ENCODE results near the gene PDE1C.

The PDE1C gene

GRCh38 chr7:31788445-31788844, 281.8 kb downstream of the PDE1C start:
- ATAC-seq (ENCODE audit: low read depth) (no peak), DNase-seq (ENCODE audit: low spot score) (no peak)
- no peak overlapping the region for H3K27ac ChIP-seq (ENCODE audit: poor library complexity, severe bottlenecking)
- no peak overlapping the region for H3K4me3 ChIP-seq (ENCODE audit: severe bottlenecking)
- H3K4me1 ChIP-seq (ENCODE audit: insufficient read depth, poor library complexity, severe bottlenecking): no peaks in the 10 kb centered on the region
- H3K9me3 ChIP-seq (ENCODE audit: severe bottlenecking): no peaks in the 10 kb centered on the region
- H3K27me3 ChIP-seq (ENCODE audit: insufficient read depth, poor library complexity, severe bottlenecking): no peaks in the 10 kb centered on the region
- TF ChIP-seq CTCF (IDR thresholded peaks at IDR 0.05; ENCODE audit: poor library complexity, severe bottlenecking): no peak
- H3K36me3 ChIP-seq (ENCODE audit: low read depth): no peaks in the 10 kb centered on the region

- Histone ChIP-seq H3K4me3 (ENCODE audit: severe bottlenecking) (no peak overlapping the region), H3K36me3 (ENCODE audit: low read depth) (no peaks in the 10 kb centered on the region), H3K9me3 (ENCODE audit: severe bottlenecking) (no peaks in the 10 kb centered on the region), H3K4me1 (ENCODE audit: insufficient read depth, poor library complexity, severe bottlenecking) (no peaks in the 10 kb centered on the region), H3K27me3 (ENCODE audit: insufficient read depth, poor library complexity, severe bottlenecking) (no peaks in the 10 kb centered on the region), H3K27ac (ENCODE audit: poor library complexity, severe bottlenecking) (no peak overlapping the region)
- DNase-seq (ENCODE audit: low spot score): no peak
- no peak for ATAC-seq (ENCODE audit: low read depth)
- no peak for TF ChIP-seq CTCF (IDR thresholded peaks at IDR 0.05; ENCODE audit: poor library complexity, severe bottlenecking)
Measured at GRCh38 chr7:31786326-31786725, 283.9 kb downstream of the PDE1C start.

- no peaks in the 10 kb centered on the region for H3K27me3 ChIP-seq (ENCODE audit: insufficient read depth, poor library complexity, severe bottlenecking)
- no peak for TF ChIP-seq CTCF (IDR thresholded peaks at IDR 0.05; ENCODE audit: poor library complexity, severe bottlenecking)
- DNase-seq (ENCODE audit: low spot score) (no peak), ATAC-seq (ENCODE audit: low read depth) (no peak)
- H3K9me3 ChIP-seq (ENCODE audit: severe bottlenecking): no peaks in the 10 kb centered on the region
- no peaks in the 10 kb centered on the region for H3K36me3 ChIP-seq (ENCODE audit: low read depth)
- no peak overlapping the region for H3K27ac ChIP-seq (ENCODE audit: poor library complexity, severe bottlenecking)
- H3K4me1 ChIP-seq (ENCODE audit: insufficient read depth, poor library complexity, severe bottlenecking): no peaks in the 10 kb centered on the region
- H3K4me3 ChIP-seq (ENCODE audit: severe bottlenecking): no peak overlapping the region
Measured at GRCh38 chr7:31785101-31785500, 285.1 kb downstream of the PDE1C start.

GRCh38 chr7:31783221-31783620, 287.0 kb downstream of the PDE1C start:
- ATAC-seq (ENCODE audit: low read depth) (no peak), DNase-seq (ENCODE audit: low spot score) (no peak)
- Histone ChIP-seq H3K4me1 (ENCODE audit: insufficient read depth, poor library complexity, severe bottlenecking) (no peaks in the 10 kb centered on the region), H3K27me3 (ENCODE audit: insufficient read depth, poor library complexity, severe bottlenecking) (no peaks in the 10 kb centered on the region), H3K4me3 (ENCODE audit: severe bottlenecking) (no peak overlapping the region), H3K27ac (ENCODE audit: poor library complexity, severe bottlenecking) (no peak overlapping the region), H3K9me3 (ENCODE audit: severe bottlenecking) (no peaks in the 10 kb centered on the region), H3K36me3 (ENCODE audit: low read depth) (no peaks in the 10 kb centered on the region)
- no peak for TF ChIP-seq CTCF (IDR thresholded peaks at IDR 0.05; ENCODE audit: poor library complexity, severe bottlenecking)

- Histone ChIP-seq H3K27ac (ENCODE audit: poor library complexity, severe bottlenecking) (no peak overlapping the region), H3K9me3 (ENCODE audit: severe bottlenecking) (no peaks in the 10 kb centered on the region), H3K4me3 (ENCODE audit: severe bottlenecking) (no peak overlapping the region), H3K27me3 (ENCODE audit: insufficient read depth, poor library complexity, severe bottlenecking) (no peaks in the 10 kb centered on the region), H3K4me1 (ENCODE audit: insufficient read depth, poor library complexity, severe bottlenecking) (no peaks in the 10 kb centered on the region), H3K36me3 (ENCODE audit: low read depth) (no peaks in the 10 kb centered on the region)
- ATAC-seq (ENCODE audit: low read depth) (peak; percentile 79), DNase-seq (ENCODE audit: low spot score) (no peak)
- TF ChIP-seq CTCF (IDR thresholded peaks at IDR 0.05; ENCODE audit: poor library complexity, severe bottlenecking): peak; percentile 87
Measured at GRCh38 chr7:31782411-31782991, 287.7 kb downstream of the PDE1C start.

All from RWPE2 (cell line).